OCI-M2 (cell line): ENCODE measurements around the gene NFATC4.
"Not testable (repeated sequence)": the region's sequence is repeated elsewhere in the genome, so short reads cannot be mapped to it uniquely, and the experiment has no call there.

Experiments used
- DNase-seq: peaks from one replicate; lab custom pipeline; 2025; ENCODE audit not compliant: unreplicated experiment; lab: John Stamatoyannopoulos, UW

The NFATC4 gene

DNA sequence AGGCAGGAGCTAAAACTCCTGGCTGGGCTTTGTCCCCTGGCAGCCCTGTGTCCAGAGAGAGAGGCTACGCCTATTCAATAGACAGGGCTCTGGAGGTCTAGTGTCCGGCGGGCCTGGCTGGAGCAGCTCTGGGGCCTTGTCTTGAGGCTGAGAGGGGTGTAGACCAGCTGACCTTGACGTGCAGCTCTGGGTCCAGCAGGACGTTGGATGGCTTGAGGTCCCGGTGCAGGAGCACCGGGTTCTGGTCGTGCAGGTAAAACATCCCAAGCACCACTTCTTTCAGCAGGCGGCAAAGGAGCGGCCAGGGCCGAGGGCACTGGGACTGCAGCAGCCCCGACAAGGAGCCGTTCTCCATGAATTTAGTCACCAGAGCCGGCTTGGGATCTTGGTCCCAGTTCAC is 29.1 kb upstream of the NFATC4 start:
- DNase-seq: no peak

DNA sequence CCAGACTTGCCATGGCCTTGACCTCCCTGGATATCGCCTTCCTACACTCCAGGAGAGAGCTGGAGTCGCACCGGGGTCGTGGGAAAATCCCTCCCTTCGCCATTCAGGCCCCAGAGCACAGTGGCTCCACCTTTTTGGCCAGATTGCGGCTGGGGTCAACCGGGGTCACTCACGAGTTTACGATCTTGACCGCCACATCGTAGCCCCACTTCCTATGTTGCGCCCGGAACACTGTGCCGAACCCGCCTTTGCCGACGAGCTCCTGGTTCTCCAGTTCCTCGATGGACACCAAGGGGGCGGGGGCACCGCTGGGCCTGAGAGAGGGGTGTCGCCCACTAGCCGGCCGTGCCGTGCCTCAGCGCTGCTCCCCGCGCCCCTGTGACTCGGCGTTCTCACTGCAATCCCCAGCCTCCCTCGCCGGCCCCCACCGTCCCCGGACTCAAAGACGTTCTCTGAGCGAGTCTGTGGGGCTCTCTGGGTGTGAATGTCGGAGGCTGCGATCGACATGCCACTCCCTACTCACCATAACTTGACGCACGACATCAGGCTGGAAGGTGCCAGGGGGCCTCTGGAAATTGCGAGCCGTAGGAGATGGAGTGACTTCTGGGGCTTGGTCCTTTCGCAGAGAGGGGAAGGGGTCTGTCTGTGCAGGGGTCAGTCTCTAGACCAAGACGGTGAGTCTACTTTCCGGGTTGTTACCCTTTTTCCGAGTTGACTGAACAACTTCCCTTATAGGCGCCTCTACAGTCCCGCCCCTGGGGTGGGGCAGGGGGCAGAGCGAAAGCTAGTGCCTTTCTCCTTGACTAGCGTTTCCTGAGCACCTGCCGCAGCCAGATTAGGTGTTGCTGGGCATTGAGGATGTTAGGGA is 28.5 kb upstream of the NFATC4 start, which contains the start of gene RIPK3:
RIPK3 (minus strand) TSS at position 708 of the 868 bp plus-strand sequence; CDS start at position 543, 165 bp downstream.
- no peak for DNase-seq

DNA sequence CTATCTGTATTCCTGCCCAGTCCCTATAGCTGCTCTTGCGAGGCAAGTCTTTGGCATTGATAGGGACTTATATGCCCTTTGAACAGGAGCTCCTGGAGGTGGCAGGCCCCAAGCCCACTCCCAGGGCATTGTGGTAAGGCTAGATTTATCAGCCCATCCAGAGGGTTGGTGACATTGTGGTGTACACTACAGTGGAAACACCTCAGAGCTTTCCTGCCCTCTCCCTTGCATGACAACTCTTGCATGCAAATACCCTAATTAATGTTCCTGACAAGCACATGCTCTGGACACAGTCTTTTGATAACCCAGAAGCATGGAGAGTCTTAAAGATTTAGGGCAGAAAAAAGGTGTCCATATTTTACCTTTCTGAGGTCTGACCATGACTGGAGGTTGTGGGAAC is 27.4 kb upstream of the NFATC4 start:
- DNase-seq: no peak

DNA sequence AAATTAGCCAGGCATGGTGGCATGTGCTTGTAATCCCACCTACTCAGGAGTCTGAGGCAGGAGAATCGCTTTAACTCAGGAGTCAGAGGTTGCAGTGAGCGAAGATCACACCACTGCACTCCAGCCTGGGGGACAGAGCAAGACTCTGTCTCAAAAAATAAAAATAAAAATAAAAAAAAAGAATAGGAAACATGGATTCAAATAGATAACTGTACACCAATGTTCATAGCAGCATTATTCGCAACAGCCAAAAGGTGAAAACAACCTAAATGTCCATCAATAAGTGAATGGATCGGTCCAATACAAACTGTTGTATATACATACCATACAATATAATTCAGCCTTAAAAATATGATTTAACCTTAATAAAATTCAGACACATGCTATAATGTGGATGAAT is 25.1 kb upstream of the NFATC4 start:
- no peak for DNase-seq

DNA sequence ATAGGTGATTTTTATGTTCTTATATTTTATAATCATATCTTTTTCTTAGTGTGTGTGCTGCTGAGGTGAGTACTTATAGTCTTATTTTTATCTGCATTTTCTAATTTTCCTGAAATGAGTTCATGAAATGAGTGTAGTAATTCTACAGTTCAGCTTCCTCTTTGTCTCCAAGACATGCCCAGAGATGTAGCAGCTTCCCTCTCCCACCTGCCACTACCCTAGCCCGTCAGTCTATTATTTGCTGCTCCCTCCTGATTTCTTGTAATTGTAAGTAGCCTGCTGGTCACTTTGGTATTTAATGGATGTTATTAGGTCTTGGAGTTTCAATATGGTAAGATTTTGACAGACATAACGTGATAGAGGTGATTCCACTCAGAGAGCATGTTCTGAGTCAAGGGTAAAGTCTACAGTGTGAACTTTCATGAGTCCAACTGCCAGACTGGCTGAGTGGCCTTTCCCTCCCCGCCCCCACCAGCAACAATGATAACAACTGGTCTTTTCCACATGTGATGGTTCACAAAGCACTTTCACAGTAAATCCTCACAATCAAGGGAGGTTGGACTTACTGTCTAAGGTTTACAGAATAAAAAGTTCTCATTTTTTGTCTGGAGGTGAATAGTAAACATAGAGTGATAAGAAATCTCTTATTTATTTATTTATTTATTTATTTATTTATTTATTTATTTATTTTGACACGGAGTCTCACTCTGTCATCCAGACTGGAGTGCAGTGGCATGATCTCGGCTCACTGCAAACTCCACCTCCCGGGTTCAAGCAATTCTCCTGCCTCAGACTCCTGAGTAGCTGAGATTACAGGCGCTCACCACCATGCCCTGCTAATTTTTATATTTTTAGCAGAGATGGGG is 24.0 kb upstream of the NFATC4 start:
- no peak for DNase-seq

DNA sequence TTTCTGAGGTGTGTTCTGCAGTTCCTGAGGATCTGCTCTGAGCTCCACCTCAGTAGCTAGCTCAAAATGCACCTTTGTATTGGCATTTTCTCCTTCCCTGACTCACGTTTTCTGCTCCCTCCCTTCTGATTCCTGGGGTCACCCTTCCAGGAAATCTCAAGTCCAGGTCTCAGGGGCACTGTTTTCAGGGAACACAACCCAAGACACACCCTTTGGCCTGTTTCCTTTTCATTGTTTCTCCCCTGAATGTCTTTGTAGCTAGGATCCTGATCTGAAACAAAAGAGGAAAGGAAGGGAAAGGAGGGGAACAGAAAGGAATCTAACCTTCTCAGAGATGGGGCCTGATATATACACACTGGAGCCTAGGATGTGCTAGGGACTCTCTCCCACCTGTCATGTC is 20.9 kb upstream of the NFATC4 start:
- DNase-seq: no peak

DNA sequence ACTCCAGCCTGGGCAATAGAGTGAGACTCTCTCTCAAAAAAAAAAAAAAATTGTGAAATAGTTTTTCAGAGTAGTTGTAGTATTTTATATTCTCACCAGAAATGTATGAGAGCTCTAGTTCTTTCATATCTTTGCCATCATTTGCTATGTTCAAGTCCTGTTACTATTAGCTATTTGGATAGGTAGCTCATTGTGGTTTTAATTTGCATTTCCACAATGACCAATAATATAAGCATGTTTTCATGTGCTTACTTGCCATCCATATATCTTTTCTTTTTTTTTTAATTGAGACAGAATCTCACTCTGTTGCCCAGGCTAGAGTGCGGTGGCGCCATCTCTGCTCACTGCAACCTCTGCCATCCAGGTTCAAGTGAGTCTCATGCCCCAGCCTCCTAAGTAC is 19.8 kb upstream of the NFATC4 start:
- DNase-seq: no peak

DNA sequence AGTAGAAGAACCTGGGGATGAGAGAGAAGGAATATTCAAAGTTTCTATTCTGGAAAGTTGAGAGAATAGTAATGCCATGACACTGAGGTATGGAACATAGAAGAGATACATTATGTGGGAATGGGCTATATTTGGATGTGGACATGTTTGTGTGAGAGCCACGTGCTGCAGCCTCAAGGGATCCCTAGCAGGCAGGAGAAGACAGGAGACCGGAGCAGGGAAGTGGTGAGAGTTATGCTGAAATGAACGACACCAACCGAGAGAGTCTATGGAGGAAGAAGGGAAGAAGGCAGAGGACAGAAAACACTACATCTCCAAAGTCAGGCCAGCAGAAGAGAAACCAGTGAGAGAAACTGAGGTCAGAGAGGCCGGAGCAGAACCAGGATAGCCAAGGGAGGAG is 18.2 kb upstream of the NFATC4 start:
- DNase-seq: no peak

DNA sequence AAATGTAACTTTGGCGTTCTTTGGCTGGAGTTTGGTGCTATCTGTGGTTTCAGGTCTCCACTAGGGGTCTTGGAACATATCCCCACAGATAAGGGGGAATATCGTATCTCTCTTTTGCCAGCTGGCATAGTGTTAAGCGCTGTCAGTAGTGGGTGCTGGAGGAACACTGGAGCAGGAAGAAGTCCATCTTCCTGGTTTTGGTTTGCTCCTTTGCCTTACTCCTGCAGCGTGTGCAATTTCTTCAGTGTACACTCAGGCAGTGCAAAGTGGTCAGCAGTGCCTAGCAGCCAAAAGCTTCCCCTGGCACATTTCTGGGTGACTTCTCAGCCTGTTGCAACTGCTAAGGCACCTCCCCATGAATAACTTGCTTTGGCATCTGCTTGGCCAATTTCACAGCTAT is 16.5 kb upstream of the NFATC4 start:
- DNase-seq: no peak

DNA sequence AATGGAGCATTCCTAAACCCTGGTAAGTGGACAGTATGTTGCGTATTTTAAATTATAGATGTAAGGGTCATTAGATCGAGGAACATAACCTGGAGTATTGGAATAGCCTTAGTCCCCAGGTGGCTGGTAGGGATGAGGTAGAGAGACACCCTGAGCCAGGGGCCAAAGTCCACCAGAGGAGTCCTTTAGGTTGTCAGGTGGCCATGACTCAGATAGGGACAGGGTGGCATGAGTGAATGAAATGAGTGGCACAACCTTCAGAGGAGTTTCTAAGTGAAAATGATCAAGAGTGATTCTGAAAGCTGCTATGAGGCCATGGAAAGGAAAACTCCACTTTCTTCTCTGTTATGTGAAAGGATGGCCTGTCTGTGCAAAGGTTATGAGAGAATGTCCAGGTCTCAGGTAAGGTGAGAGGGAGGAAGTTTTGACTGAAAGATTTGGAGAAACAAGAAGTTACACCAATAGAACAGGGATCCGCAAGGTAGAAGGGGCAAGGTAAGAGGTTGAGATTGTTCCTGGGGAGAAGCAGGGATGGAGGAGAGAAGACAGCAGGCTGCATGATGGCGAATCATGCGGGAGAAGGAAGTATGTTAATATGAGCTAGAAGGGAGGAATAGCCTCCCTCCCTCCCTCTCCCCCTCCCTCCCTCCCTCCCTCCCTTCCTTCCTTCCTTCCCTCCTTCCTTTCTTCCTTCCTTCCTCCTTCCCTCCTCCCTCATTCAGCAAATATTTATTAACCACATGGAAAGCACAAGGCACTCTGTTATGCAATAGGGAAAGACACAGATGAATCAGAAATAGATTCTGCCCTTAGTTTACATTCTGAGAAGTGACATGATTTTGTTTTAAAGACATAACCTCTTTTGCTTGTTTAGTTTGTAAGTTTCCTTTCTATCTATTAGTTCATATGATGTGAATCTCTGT is 14.2 kb upstream of the NFATC4 start:
- DNase-seq: no peak

DNA sequence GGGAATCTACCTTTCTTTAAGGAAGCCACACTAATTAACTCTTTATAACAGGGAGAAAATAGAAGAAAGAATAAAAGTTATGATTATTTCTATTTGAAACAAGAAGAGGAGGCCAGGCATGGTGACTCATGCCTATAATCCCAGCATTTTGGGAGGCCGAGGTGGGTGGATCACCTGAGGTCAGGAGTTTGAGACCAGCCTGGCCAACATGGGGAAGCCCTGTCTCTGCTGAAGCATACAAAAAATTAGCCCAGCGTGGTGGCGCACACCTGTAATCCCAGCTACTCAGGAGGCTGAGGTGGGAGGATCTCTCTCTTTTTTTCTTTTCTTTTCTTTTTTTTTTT is 13.5 kb upstream of the NFATC4 start:
- DNase-seq: not testable (repeated sequence)

DNA sequence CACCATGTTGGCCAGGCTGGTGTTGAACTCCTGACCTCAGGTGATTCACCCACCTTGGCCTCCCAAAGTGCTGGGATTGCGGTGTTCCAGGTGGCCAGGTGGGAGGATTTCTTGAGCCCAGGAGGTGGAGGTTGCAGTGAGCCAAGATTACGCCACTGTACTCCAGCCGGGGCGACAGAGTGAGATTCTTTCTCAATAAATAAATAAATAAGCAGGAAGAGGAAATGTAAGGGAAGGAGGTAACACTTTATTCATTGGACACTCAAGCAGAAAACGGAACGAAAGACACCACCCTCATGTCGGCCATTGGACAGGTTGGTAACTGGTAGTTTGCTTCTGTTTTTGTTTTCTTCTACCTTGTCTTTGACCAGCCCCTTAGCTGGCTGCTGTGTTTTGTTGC is 13.0 kb upstream of the NFATC4 start:
- DNase-seq: no peak

DNA sequence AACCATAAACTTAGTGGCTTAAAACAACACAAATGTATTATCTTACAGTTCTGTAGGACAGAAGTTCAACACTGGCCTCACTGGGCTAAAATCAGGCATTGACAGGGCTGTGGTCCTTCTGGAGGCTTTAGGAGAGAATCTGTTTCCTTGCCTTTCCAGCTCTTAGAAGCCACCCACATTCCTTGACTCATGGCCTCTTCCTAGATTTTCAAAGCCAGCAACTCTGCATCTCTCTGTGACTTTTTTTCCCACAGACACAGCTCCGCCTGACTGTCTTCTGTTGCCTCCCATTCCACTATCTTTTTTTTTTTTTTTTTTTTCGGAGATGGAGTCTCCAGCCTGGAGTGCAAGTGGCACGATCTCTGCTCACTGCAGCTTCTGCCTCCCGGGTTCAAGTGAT is 11.8 kb upstream of the NFATC4 start:
- DNase-seq: no peak

DNA sequence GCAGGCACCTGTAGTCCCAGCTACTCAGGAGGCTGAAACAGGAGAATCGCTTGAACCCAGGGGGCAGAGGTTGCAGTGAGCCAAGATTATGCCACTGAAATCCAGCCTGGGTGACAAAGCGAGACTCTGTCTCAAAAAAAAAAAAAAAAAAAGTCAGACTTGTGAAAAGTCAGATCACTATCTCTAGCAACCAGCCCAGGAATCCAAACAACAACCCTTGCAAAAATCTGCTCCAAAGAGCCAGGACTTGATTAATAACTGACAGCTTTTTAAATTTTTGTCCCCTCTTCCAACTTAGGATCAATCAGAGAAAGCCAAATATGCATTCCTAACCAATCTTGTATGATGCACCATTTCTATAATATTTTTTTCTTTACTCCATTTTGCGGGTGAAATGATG is 7.7 kb upstream of the NFATC4 start:
- no peak for DNase-seq

DNA sequence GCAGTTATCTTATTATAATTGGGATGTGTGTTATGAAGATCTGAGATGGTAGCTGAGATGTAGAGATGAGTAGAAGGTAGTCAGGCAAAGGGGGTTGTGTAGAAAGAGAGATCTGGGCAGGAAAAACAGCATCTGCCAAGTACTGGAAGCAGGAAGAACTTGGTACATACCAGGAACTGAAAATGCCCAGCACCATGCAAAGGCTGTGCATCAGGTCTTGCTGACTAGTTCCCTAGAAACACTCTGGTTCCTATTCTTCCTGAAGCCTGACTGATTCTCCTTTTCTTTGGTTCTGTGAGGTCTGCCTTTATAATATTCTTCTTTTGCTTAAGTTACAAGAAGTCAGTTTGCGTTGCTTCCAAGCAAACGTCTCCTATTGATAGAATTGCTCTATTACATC is 6.7 kb upstream of the NFATC4 start:
- no peak for DNase-seq

DNA sequence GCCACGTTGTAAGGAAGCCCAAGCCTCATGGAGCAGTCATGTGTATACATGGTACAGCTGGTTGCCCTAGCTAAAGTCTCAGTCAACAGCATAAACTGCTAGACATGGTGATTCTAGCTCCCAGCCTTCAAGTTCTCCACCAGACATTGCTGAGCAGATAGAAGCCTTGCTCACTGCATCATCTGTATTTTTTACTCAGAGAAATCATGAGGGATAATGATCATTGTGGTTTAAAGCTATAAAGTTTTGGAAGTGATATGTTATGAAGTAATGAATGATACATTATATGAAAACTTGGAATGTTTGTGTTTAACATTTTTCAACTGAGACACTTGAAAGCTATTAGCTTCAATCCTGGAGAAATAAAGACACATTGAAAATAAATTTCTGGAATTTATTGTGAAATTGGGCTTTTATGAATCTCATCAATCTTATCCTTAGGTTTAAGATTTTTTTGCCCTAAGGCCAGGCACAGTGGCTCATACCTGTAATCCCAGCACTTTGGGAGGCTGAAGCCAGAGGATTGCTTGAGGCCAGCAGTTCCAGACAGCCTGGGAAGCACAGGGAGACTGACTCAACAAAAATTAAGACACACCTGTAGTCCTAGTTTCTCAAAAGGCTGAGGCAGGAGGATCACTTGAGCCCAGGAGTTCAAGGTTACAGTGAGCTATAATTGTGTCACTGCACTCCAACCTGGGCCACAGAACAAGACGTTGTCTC is 5.6 kb upstream of the NFATC4 start:
- DNase-seq: no peak

DNA sequence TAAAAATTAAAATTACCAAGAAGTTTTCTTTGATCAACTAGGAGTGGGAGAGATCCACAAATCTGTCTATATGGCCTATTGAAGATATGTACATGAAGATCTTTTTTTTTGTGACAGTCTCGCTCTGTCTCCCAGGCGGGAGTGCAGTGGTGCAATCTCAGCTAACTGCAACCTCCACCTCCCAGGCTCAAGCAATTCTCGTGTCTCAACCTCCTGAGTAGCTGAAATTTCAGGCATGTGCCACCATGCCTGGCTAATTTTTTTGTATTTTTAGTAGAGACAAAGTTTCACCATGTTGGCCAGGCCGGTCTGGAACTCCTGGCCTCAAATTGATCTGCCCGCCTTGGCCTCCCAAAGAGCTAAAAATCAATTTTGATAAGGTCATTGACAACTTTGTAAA is 4.6 kb upstream of the NFATC4 start:
- DNase-seq: no peak

DNA sequence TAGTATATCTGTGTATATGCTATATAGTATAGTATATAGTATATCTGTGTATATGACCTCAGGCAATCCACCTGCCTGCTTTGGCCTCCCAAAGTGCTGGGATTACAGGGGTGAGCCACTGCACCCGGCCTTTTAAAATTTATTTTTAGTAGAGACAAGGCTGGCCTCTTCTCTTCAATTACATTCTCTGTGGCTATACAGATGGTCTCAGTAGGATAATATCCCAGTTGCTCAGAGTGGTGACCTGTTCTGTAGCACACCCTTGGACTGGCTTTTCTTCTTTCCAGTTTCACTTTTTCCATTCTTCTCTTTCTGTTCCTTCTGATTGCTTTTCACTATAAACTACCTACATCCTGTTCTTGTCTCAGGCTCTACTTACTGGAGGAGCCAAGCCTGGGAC is 3.1 kb upstream of the NFATC4 start:
- no peak for DNase-seq

DNA sequence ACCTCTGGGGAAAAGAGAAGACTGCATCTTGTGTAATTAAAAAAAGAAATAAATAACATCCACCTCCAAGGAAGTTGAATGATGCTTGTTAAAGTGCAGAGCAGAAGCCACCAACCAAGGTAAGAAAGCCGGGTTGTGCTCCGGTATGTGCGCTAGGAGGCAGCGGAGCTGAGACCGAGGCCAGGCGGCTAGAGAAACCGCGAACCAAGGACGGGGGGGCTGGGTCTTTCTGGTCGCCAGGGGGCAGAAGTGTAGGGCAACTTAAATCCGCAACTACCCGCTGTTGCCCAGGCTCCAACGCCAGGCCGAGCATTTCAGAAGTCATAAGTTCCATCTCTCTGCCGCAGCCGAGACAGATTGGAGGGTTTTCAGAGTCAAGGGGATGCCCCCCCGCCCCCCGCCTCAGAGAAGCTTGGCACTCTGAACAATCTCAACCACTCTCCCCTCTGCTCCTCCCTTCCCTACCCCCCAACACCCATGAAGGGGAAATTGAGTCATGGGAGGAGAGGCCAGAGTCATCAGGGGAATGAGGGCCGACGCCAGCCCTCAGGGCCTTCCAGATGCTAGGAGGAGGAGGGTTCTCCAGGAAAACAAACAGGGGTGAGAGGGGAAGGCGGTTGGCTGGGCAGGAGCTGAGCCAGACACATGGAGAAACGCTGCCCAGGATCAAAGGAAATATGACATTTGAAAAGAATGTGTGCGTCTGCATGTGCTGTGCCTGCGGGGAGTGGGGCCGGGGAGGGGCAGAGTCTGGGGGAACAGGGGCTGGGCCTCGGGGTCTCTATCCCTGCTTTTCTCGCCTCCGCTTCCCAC is 2.2 kb upstream of the NFATC4 start:
- DNase-seq: no peak

DNA sequence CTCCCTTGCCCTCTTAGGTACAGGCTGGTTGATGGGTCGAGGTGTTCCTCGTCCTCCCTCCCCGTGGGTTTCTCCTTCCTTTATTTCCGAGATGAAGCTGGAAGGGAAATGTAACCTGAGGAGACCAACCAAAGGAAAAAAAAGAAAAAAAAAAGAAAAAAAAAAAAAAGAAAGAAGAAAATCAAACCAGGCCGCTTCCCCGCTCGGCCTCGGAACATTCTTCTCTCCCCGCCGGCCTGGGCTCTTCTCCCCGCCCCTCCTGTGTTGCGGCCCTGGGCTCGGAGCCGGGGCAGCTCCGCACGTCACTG is 1.6 kb upstream of the NFATC4 start:
- no peak for DNase-seq
